ENCODE results near the gene DPYD.

The DPYD gene

DNA sequence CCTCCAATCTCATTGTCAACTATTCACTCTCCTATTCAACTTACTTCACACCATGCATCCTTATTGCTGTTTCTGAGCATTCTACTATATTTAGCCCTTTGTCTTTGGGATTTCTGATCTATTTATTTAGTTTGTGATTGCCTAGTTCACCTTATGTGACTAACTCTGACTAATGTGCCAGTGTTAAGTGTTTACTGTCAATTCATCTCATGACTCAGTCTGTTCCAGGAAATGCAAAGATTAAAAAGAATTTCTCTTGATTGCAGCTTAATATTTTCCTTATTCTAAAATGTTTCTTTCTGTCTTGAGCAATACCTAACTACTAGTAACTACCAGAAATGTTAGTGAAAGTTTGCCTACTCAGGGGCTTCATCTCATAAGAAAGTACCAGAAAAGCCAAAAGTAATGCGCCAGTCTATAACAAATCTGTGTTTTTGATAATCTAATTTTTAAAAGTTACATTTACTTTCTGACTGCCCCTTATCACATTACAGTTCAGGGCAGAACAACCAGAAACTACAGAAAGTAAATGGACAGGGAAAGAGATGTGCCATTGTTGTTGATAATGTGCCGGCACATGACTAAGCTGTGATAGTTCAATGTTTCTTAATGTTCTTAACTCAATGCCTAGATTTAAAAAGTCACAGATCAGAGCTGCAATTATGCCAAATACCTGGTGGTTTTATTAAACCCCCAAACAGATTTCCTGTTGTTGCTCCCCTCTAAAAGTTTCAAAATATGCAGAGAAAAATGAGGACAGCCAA is 642.8 kb downstream of the DPYD start:
- no peak for DNase-seq (ENCODE audit: low read depth)
- no peak overlapping the region for H3K4me3 ChIP-seq (ENCODE audit: low read depth, low read length)
- TF ChIP-seq, protein P1, sequence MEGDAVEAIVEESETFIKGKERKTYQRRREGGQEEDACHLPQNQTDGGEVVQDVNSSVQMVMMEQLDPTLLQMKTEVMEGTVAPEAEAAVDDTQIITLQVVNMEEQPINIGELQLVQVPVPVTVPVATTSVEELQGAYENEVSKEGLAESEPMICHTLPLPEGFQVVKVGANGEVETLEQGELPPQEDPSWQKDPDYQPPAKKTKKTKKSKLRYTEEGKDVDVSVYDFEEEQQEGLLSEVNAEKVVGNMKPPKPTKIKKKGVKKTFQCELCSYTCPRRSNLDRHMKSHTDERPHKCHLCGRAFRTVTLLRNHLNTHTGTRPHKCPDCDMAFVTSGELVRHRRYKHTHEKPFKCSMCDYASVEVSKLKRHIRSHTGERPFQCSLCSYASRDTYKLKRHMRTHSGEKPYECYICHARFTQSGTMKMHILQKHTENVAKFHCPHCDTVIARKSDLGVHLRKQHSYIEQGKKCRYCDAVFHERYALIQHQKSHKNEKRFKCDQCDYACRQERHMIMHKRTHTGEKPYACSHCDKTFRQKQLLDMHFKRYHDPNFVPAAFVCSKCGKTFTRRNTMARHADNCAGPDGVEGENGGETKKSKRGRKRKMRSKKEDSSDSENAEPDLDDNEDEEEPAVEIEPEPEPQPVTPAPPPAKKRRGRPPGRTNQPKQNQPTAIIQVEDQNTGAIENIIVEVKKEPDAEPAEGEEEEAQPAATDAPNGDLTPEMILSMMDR (IDR thresholded peaks at IDR 0.05; ENCODE audit: control insufficient read depth, extremely low read depth, insufficient read depth): no peak

DNA sequence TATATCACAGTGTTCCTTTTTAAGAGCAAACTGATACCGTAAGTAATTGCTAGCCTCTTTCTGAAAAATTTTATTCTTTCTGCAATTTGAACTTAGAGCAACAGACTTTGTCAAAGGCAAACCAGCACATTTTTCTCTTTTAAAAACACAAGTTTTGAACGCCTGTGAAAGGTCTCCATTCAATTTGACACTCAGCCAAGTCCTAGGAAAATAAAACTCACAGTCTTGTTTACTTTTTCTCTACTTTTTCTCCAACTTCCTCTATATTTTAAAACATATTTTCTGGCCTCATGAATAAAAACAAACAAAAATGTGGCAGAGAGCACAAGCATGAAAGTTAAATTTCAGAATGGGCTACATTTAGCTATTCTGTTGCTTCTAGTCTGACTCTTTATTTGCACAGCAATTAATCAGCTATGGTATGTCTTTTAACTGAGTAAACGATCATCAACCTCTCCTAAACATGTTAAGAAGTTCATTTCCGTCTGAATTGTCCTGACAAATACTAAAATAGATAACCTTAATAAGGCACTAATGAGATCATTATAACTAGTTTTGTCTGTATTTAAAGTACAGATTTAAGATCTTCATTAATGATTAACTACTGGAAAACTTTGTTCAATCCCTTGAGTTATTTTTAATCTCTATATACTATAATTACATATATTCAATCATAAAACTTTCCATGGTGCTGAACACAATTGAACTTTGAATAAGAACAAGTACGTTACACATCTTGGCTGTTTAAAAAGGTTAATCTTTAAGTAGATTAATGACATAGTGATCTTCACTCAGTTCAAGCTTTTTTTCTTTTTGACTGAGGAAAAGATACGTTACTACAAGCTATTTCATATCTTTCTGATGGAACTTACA is 648.7 kb downstream of the DPYD start:
- no peak overlapping the region for H3K4me3 ChIP-seq (ENCODE audit: low read depth, low read length)
- DNase-seq (ENCODE audit: low read depth): no peak
- TF ChIP-seq, protein P1 (IDR thresholded peaks at IDR 0.05; ENCODE audit: control insufficient read depth, extremely low read depth, insufficient read depth): no peak

DNA sequence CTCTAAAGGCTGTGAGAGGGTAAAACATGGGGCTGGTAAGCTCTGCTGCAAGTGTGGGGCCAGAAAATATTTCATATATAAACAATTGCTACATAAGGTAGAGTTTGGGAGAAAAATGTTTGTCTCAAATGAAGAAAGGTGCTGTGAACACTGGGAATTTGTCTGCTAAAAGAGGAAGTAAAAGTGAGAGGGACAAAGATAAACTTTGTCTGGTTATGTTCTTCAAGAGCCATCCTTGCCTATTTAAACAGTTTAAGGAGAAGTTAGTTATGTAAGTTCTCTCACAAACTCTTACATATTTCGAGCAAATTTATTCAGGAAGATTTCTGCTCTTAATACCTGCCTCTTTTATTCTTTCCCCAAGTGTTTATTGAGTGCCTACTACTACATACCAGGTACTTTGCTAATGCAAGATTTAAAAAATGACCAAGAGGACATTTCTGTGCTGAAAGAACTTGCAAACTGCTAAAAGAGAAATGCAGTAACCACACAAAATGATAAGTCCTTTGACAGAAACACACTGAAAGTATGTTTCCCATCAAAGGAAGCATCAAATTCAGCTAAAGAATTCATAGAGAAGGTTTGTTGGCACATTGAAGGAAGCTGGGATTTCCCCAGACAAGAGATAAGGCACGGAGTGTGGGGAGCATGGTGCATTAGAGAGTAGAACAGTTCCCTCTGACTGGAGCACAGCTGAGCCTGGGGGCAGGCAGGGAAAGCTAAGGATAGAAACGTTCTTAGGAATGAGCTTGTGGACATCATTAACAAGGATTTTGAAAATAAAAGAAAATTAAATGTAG is 650.1 kb downstream of the DPYD start:
- no peak for DNase-seq (ENCODE audit: low read depth)
- no peak overlapping the region for H3K4me3 ChIP-seq (ENCODE audit: low read depth, low read length)
- TF ChIP-seq, protein P1 (IDR thresholded peaks at IDR 0.05; ENCODE audit: control insufficient read depth, extremely low read depth, insufficient read depth): no peak

DNA sequence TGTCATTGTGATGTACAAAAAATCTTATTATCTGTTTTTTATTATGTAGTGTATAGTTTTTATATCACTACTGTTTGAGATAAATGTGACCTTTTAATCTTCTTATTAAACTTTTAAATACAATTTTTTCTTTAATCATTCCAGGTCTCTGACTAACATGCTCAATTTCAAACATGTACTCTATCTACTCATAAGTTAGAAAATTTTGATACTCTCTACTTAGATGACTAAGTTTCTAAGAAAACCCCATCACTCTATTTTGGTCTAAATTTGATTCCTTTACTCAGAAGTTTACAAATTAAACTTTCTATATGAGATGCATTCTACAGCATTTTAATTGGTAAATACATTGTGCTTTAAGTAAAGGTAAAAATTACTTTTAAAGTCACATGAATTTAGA is 655.2 kb downstream of the DPYD start:
- TF ChIP-seq, protein P1 (IDR thresholded peaks at IDR 0.05; ENCODE audit: control insufficient read depth, extremely low read depth, insufficient read depth): no peak
- DNase-seq (ENCODE audit: low read depth): no peak
- no peak overlapping the region for H3K4me3 ChIP-seq (ENCODE audit: low read depth, low read length)

DNA sequence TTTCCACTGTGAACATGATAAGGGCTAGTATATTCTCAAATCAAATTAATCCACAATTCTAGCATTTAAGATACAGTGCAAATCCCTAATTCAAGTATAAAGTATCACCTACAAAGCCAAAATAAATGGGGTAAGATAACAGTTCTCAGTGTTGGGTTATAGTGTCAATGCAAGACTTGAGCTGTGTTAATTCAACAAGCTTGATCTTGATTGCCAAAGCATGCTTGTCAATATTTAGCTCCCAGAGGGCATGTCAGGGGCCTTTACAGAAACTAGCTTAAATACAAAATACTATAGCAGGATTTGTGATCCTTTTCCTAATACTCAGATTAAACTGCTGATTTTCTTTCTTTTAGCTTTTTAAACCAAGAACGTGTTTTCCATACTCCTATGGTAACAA is 658.0 kb downstream of the DPYD start:
- no peak for DNase-seq (ENCODE audit: low read depth)
- H3K4me3 ChIP-seq (ENCODE audit: low read depth, low read length): no peak overlapping the region
- TF ChIP-seq, protein P1 (IDR thresholded peaks at IDR 0.05; ENCODE audit: control insufficient read depth, extremely low read depth, insufficient read depth): no peak

DNA sequence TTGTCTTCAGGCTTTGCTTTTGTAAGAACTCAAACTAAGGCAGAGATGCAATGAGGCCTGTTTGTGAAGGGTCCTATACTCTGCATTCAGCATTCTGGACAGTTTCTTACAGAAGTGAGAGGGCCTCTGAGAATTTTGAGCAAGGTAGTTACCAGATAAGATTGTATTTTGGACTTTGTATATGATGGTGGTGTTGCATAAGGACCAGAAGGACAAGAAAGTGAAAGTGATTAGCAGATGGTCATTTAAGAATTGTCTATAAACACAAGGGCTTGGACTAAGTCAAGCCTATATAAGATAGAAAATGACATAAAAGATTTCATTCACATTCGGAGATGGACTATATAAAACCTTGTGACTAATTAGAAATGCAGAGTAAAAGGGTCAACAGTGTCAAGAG is 662.2 kb downstream of the DPYD start:
- TF ChIP-seq, protein P1 (IDR thresholded peaks at IDR 0.05; ENCODE audit: control insufficient read depth, extremely low read depth, insufficient read depth): no peak
- no peak for DNase-seq (ENCODE audit: low read depth)
- H3K4me3 ChIP-seq (ENCODE audit: low read depth, low read length): no peak overlapping the region
